Loucy (cell line): Measurements from ENCODE around the gene BTN1A1.

Experiments used
- H2AFZ ChIP-seq: fragments of 200-600 bp; sonication (generic); 2 replicates; pipeline ENCODE4 v1.6.0; 2016; ENCODE audit warnings: antibody characterized with exemption, mild to moderate bottlenecking, low read length, moderate library complexity
- H3F3A ChIP-seq: fragments of 200-600 bp; 2 replicates; pipeline ENCODE4 v1.6.0; 2016; ENCODE audit warnings: antibody characterized with exemption, low read depth, mild to moderate bottlenecking
- H3K27me3 ChIP-seq: fragments of 200-600 bp; sonication (generic); 2 replicates; pipeline ENCODE4 v1.6.1; 2014; ENCODE audit warnings: low read length, mild to moderate bottlenecking; ENCODE audit not compliant: insufficient read depth, poor library complexity, severe bottlenecking
- H3K36me3 ChIP-seq: fragments of 200-600 bp; sonication (generic); 2 replicates; pipeline ENCODE4 v1.6.1; 2016; ENCODE audit warnings: low read length; ENCODE audit not compliant: insufficient read depth
- H3K4me1 ChIP-seq: fragments of 200-600 bp; sonication (generic); 2 replicates; pipeline ENCODE4 v1.5.1; 2014; ENCODE audit warnings: low read length, mild to moderate bottlenecking; ENCODE audit not compliant: insufficient read depth, poor library complexity, severe bottlenecking
- H3K4me2 ChIP-seq: fragments of 200-600 bp; sonication (generic); 2 replicates; pipeline ENCODE4 v1.6.0; 2014; ENCODE audit warnings: antibody characterized with exemption, low read length, low read depth, mild to moderate bottlenecking; ENCODE audit not compliant: poor library complexity, severe bottlenecking
- H3K4me3 ChIP-seq: fragments of 200-600 bp; sonication (generic); 2 replicates; pipeline ENCODE4 v1.5.1; 2014; ENCODE audit warnings: low read length, mild to moderate bottlenecking, mixed read lengths; ENCODE audit not compliant: poor library complexity, severe bottlenecking
- H3K79me2 ChIP-seq: fragments of 200-600 bp; sonication (generic); 2 replicates; pipeline ENCODE4 v1.6.1; 2014; ENCODE audit warnings: low read length; ENCODE audit not compliant: insufficient read depth
- H3K9ac ChIP-seq: fragments of 200-600 bp; sonication (generic); 2 replicates; pipeline ENCODE4 v1.6.0; 2014; ENCODE audit warnings: mild to moderate bottlenecking, low read depth, low read length, moderate library complexity; ENCODE audit not compliant: poor library complexity, severe bottlenecking
- H3K9me2 ChIP-seq: fragments of 200-600 bp; sonication (generic); replicated peaks from 2 replicates; pipeline ENCODE4 v1.6.1; 2016; ENCODE audit warnings: low read depth, low read length, mixed read lengths
- H3K9me3 ChIP-seq: fragments of 200-600 bp; sonication (generic); 2 replicates; pipeline ENCODE4 v1.6.1; 2014; ENCODE audit warnings: mild to moderate bottlenecking, antibody characterized with exemption, low read length, low read depth; ENCODE audit not compliant: insufficient read depth
- H4K20me1 ChIP-seq: fragments of 200-600 bp; sonication (generic); 2 replicates; pipeline ENCODE4 v1.6.0; 2014; ENCODE audit warnings: antibody characterized with exemption, low read length, mild to moderate bottlenecking; ENCODE audit not compliant: insufficient read depth, poor library complexity, severe bottlenecking
- CTCF ChIP-seq: fragments of 200-600 bp; sonication (generic); conservative IDR thresholded peaks from 2 replicates; pipeline ENCODE4 v1.5.1; 2014; ENCODE audit warnings: mild to moderate bottlenecking, antibody characterized with exemption, low read length
- EZH2phosphoT487 ChIP-seq: fragments of 200-600 bp; IDR thresholded peaks from 2 replicates; pipeline ENCODE4 v1.6.1; 2018; ENCODE audit warnings: antibody characterized with exemption, mild to moderate bottlenecking, moderate library complexity, borderline replicate concordance

The BTN1A1 gene

DNA sequence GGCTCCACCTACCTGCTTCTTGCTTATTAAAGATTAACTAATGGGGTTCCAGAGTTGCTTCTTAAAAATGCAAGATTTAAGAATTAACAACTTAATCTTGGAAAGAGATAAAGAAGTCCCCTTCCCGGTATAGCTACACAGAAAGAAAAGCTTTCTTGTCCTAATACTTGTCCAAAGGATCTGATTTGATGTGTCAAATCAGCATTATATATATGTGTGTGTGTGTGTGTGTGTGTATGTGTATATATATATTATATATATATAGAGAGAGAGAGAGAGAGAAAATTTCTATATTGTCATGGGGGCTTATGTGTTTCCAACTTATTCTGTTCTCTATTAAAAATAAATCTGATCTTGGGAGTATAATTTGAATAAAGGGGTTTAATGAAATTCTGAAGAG, 33.4 kb downstream of the BTN1A1 start:
- Histone ChIP-seq H3K4me2 (peak overlapping the region; percentile 77), H3K9ac (peak overlapping the region; percentile 97), H3K4me3 (peak overlapping the region; percentile 98), H3K27me3 (no peaks in the 10 kb centered on the region), H3K79me2 (peaks cover 3% of the 10 kb centered on the region), H3F3A (peaks cover 25% of the 10 kb centered on the region), H2AFZ (peak overlapping the region; percentile 98), H3K9me3 (no peaks in the 10 kb centered on the region), H3K9me2 (no peaks in the 10 kb centered on the region), H4K20me1 (no peaks in the 10 kb centered on the region), H3K4me1 (peaks cover 24% of the 10 kb centered on the region), H3K36me3 (no peaks in the 10 kb centered on the region)
- TF ChIP-seq EZH2phosphoT487 = no peak
- no peak for TF ChIP-seq CTCF

DNA sequence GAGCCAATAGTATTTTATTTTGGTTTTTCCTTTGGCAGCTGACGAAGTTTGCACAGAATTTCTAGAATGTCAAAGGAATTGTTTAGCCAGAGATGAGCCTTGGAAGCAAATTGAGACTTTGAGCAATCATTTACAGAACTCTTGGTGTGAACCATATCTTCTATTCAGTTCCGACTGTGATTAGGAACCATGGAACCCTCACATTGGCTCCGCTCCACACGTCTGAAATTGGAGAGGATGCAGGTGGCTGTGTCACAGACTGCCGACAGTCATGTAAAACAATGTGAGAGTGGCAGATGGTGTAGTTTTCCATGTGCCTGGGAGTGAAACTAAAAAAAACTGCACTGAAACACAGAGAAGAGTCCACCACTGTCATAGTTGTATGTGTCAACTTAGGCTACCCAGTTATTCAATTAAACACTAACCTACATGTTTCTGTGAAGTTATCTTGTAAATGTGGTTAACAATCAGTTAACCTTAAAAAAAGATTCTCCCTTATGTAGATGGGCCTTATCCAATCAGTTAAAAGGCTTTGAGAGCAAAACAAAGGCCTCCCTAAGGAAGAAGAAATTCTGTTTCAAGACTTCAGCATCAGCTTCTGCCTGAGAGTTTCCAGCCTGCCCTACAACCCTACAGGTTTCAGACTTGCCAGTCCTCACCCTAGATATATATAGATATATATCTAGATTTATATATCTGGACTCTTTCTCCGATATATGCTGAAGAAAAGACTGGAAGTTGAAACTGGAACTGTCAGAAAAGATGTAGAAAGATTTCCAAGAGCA, 34.8 kb downstream of the BTN1A1 start:
- Histone ChIP-seq H2AFZ (peak overlapping the region; percentile 54; the same call in 1 of the 2 replicates), H4K20me1 (peaks cover 8% of the 10 kb centered on the region), H3F3A (peaks cover 25% of the 10 kb centered on the region), H3K4me3 (no peak overlapping the region), H3K9me3 (no peaks in the 10 kb centered on the region), H3K4me2 (peak overlapping the region; percentile 16), H3K4me1 (peaks cover 28% of the 10 kb centered on the region), H3K79me2 (peaks cover 17% of the 10 kb centered on the region), H3K9me2 (no peaks in the 10 kb centered on the region), H3K36me3 (no peaks in the 10 kb centered on the region), H3K27me3 (no peaks in the 10 kb centered on the region), H3K9ac (no peak overlapping the region)
- TF ChIP-seq CTCF (no peak), EZH2phosphoT487 (no peak)

DNA sequence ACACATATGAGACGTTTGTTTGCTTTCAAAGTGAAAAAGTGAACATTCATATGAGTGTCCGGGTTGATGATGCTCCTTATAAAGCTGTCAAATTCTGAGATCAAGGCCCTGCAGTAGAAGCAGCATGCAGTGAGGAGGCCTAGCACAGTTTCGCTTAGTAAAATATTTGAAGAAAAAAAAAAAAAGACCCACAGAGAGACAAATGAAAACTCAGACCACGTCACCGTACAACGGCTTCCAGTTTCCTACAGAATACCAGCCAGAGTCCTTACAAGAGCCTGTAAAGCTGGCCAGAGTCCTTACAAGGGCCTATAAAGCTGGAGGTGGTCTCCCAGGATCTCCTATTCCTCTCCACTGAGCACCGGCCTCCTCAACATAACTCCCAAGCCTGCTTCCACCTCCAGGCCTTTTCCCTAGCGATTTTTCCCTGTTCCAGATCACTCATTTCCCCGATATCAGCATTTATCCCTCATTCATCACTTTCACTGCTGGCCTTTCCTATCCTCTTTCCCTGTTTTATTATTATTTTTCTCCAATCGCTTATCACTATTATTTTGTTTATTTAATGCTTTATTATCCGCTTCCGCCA, 36.6 kb downstream of the BTN1A1 start:
- Histone ChIP-seq H3K27me3 (no peaks in the 10 kb centered on the region), H2AFZ (peak overlapping the region; percentile 79), H3K4me1 (peaks cover 40% of the 10 kb centered on the region), H3K36me3 (no peaks in the 10 kb centered on the region), H3K4me2 (peak overlapping the region; percentile 86), H3K9me2 (no peaks in the 10 kb centered on the region), H3K79me2 (peaks cover 35% of the 10 kb centered on the region), H3K4me3 (peak overlapping the region; percentile 87), H3K9ac (peak overlapping the region; percentile 95), H3K9me3 (no peaks in the 10 kb centered on the region), H4K20me1 (peaks cover 14% of the 10 kb centered on the region), H3F3A (peaks cover 25% of the 10 kb centered on the region)
- TF ChIP-seq CTCF = no peak
- no peak for TF ChIP-seq EZH2phosphoT487
